Kidney glomerular epithelial cell (primary cell): ENCODE measurements around the gene CTRL.
"Not testable (repeated sequence)": the region's sequence is repeated elsewhere in the genome, so short reads cannot be mapped to it uniquely, and the experiment has no call there.

ENCODE experiments used
- DNase-seq: peaks from one replicate; lab custom pipeline; 2025; lab: John Stamatoyannopoulos, UW

Gene CTRL

GRCh38 chr16:67931712-67932461 is at the start of gene CTRL:
Gene CTRL (minus strand): TSS chr16:67931862. CDS start chr16:67931852, 10 bp downstream.
- DNase-seq: no peak

- no peak for DNase-seq
Observed at GRCh38 chr16:67979955-67980678, 48.5 kb upstream of the CTRL start, which contains the start of gene DPEP3. Gene DPEP3 (minus strand): TSS chr16:67980499. CDS start chr16:67980380, 119 bp downstream.

- DNase-seq: no peak
Observed at GRCh38 chr16:67977469-67978227, 46.0 kb upstream of the CTRL start.

- DNase-seq: no peak
Observed at GRCh38 chr16:67977005-67977404, 45.3 kb upstream of the CTRL start.

DNA sequence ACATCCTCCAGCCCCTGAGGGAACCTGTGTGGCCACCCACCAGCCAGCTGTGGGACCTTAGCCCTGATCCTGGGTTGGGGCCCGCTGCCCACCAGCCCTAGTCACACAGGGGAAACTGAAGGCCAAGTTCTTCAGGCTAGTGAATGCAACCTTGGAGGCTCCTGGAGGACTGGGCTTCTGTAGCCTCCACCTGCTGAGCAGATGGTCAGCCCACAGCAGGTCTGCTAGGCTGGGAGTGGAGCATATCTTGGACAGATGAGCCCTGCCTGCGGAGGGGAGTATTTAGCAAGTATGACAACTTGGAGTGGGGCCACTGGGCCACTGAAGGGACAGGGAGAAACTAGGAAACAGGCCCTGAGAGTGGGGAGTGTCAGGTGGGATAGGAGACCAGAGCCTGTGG is 44.5 kb upstream of the CTRL start:
- DNase-seq: no peak

DNA sequence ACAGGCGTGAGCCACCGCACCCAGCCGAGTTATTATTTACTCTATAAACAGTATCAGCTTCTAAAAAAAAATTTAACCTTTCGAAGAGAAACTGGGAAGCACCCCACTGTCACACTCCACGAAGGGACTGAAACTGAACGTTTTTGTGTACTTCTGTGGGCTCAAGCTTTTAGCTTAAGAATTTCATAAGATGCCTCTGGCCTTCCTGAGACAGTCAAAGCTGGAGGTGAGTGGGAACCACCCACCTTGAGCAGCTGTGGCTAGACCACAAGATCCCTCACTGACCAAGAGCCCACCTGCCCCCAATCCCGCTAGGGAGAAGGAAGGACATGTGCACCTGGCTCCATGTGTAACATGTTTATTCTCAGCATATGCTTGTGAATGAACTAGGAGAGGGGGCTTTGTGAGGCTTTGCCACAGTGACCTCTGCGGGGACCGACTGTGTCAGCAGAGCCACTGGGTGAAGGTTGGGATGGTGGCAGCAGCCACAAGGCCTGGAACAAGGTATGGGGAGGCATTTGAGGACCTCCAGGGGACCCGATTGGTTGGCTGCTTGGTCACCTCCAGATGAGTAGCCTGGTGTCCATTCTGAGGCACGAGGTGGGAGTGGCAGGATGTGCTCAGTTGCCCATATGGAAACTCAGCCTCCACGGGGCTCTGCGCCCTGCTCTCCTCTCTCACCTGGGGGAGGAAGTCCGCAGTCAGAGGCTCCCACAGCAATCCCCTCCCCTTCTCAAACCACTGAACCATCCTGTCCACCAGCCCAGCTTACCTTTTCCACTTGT is 43.9 kb upstream of the CTRL start:
- DNase-seq: no peak

GRCh38 chr16:67972285-67972684 is 40.6 kb upstream of the CTRL start:
- not testable (repeated sequence) for DNase-seq

DNA sequence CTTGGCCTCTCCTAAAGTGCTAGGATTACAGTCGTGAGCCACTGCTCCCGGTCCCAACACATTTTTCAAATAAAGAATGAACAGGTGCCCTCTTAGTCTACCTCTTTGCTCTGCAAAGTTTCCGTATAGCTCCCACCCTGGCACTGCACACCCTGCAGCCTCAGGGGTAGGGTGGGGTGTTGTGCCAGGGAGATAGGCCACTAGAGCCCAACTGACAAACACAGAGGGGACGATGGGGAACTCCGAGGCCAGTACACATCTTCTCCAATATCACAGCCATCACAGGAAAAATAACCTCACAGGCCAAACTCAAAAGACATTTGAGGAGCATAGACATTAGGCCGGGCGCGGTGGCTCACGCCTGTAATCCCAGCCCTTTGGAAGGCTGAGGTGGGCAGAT is 39.4 kb upstream of the CTRL start:
- no peak for DNase-seq

DNA sequence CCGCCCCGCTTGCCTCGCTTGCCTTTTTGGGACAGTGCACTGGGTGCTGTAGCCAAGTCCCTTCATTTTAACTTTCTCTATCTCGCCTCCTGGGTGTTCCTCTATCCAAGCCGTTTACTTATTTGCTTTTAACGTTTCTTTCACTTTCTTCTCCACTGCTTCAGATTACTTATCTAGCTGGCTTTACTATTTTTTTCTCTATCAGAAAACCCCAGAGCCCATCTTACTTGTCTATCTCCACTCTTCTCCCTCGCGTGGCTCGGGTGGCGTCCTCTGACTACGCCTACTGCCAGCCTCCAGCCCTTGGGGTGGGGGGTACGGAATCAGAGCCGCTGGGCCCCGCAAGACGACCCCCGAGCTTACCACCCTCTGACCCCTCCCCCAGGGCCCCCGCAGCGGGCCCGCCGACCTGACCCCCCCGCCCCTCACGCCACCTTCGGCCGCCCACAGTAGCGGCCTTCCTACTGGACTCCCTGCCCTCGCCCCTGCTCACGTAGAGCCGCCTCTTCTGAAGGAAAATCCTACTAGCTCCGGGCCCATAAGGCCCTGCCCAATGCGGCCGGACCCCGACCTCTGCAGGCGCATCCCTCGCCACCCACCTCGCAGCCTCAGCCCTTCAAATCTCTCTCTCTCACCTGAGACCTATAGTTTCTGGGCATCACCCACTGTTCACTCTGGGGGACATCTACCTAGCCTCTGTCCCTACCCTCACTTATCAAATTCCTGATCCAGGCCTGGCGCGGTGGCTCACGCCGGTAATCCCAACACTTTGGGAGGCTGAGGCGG is 37.8 kb upstream of the CTRL start:
- DNase-seq: peak; percentile 22

DNA sequence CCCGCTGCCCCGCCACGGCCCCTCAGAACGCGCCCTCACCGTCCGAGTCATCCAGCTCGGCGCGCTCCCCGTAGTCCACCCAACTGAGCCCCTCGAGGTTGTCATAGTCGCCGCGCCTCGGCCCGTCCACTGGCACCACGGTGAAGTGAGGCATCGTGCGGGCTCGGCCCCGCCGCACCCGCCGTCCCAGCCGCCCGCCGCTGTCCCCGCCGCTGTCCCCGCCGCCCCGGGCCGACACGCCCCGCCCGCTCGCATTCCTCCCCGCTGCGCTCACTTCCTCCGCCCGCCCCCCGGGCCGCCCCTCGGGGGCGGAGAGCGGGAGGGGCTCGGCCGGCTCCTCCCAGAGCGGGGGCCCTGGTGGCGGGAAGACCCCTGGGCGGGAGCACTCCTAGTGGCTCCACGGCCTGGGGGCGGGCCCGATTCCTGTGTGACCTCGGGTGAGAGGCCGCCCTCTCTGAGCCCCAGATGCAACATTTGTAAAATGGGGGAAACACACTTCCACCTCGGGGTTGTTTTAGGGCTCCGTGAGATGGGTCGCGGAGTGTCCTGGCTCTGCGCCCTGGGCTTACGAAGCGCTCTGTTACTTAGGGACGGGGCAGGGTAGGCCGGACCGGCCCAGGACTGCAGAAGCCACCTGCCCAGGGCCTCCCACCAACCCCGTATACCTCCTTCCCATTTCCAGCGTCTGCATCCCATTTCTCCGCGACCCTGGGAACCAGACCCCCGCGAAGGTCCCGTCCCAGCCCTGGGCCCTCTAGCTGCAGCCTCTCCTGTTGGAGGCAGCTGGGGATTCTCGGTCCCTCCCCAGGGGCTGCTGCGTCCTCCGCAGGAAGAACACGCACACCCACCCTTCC is 37.0 kb upstream of the CTRL start, which contains the start of gene SLC12A4:
SLC12A4 (minus strand) TSS at position 238 of the 854 bp plus-strand sequence; CDS start at position 154, 84 bp downstream.
- peak; percentile 73 for DNase-seq

DNA sequence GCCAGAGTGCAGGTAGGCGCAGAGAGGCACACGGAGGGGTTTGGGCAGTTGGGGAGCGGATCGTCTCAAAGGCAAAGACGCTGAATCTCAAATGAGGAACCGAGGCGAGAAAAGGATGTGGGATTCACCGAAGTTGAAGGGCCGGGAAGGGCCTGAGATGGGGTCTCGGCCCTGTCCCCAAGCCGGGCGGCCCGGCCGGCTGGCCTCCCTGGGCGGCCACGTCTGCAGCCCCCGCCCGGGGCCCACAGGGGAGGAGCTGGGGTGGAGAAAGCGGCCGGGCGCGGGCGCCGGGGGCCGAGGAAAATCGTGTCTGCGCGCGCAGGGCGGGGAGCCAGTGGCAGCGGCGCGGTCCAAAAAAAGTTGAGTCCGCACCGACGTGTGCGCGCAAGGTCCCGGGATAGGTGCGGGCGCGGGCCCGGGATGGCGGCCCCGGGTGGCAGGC is 36.3 kb upstream of the CTRL start:
- peak; percentile 26 for DNase-seq

DNA sequence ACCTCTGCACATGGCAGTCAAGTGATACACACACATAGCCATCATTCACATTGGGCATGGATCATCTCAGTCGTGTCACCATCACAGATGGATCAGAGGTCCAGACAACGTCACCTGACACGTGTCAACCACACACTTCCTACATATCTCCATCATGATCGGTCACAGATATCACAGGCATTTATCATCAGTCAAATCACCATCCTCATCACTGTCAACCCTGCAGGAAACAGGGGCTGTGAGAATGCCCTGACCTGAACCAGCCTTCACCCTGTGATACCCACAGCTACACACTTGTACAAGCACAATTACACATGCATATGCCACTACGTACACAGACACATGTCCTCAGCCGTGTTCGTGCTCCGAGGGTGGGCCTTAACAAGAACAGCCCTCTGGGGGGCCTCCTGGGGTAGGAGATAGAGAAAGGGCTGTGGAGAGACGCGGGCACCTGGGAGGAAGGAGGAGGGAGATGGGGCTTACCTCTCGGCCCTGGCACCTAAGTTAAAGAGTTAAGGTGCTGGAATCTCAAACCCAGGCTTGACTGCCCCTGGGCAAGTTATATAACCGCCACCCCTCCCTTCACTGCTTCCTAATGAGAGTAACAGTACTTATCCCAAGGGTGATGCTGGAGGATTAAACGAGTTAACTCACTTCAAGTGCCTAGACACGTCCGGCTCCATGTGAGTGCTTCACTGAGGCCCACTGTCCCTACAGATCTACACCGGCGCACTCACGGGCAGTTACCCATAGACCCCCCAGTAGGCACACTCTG is 35.7 kb upstream of the CTRL start:
- DNase-seq: peak; percentile 26

- DNase-seq: peak; percentile 14
Observed at GRCh38 chr16:67966549-67967182, 35.0 kb upstream of the CTRL start.

GRCh38 chr16:67965668-67966548 is 34.2 kb upstream of the CTRL start:
- DNase-seq: no peak

- DNase-seq: no peak
Observed at GRCh38 chr16:67964477-67965131, 32.9 kb upstream of the CTRL start.

DNA sequence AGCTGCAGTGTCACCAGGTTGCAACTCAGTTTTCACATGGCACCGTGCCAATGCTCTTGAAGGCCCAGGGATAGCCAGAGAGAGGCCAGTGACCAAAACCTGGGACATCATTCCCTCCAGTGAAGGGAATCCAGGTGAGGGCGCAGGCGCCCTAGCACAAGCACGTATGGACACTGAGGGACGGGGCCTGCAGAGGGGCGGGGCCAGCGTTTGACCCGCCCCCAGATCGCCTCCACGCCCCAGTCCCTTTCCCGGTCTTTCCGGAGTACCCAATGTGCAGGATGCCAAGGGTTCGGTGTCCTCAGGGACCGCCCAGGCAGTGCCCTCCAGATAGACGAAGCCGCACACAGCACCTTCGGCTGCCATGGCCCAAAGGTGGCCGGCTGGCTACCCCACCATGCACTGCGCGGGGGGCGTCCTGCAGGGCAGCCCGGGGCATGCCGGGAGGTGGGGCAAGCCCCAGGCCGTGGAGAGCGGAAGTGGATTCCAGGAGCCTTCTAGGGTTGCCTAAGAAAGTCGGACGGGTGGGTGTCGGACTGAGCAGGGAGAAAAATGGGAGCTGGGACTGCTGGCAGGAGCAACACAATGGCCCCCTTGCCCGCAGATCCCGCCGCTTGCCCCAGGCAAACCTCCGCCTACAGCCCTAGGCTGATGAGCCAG is 32.1 kb upstream of the CTRL start:
- DNase-seq: no peak
